NT2/D1 (cell line): ENCODE measurements around the gene CD4.

Experiments used
- SUZ12 ChIP-seq: IDR thresholded peaks from 2 replicates; pipeline ENCODE4 v1.6.1; 2011; ENCODE audit not compliant: insufficient read length, insufficient read depth; ENCODE audit errors: extremely low read depth
- YY1 ChIP-seq: IDR thresholded peaks from 2 replicates; pipeline ENCODE4 v1.6.1; 2011; ENCODE audit not compliant: insufficient read length, insufficient read depth
- ZNF274 ChIP-seq: IDR thresholded peaks from 2 replicates; pipeline ENCODE4 v1.6.1; 2011; ENCODE audit warnings: mild to moderate bottlenecking, low read depth, low read length

GRCh38 chr12:6827982-6828780 is 38.9 kb downstream of the CD4 start, which contains the start of gene P3H3:
- TF ChIP-seq YY1 (no peak), ZNF274 (no peak), SUZ12 (no peak)
